HEK293 (cell line): Measurements from ENCODE around the gene FMNL3.
A peak's percentile ranks its signal among the peaks of the same experiment; 100 is the strongest.

Experiments
- CTCF ChIA-PET: fragments of 350-600 bp; formaldehyde crosslinking; extraction: SDS; loops from one replicate; lab custom pipeline; 2021; ENCODE audit warnings: antibody characterized with exemption; lab: Yijun Ruan, JAX
- POLR2A ChIA-PET: fragments of 300-600 bp; formaldehyde crosslinking; extraction: SDS; loops from one replicate; lab custom pipeline; 2020; ENCODE audit warnings: antibody characterized with exemption, inconsistent platforms; lab: Yijun Ruan, JAX
- H3K27ac ChIP-seq: fragments of 200-500 bp; sonication (Bioruptor generic); 2 replicates; pipeline ENCODE4 v1.5.1; 2014; ENCODE audit warnings: low read depth, low read length, control low read depth, inconsistent platforms; ENCODE audit errors: extremely low read depth
- H3K36me3 ChIP-seq, 2 experiments: fragments of 200-500 bp in 1 of 2; sonication (Bioruptor generic) in 1 of 2; 1 replicate in 1 of 2; 2 replicates in 1 of 2; pipeline ENCODE4 v1.5.1; 2014 to 2017; ENCODE audit warnings: inconsistent platforms in 2 of 2, low read length in 2 of 2; ENCODE audit not compliant: control insufficient read depth in 2 of 2, insufficient read depth in 1 of 2
- H3K4me1 ChIP-seq: fragments of 200-500 bp; sonication (Bioruptor generic); 2 replicates; pipeline ENCODE4 v1.5.1; 2014; ENCODE audit warnings: mild to moderate bottlenecking, low read length, inconsistent platforms; ENCODE audit not compliant: control insufficient read depth, insufficient read depth
- H3K4me3 ChIP-seq: 2 replicates; pipeline ENCODE4 v1.5.1; 2011; ENCODE audit warnings: low read depth, mild to moderate bottlenecking, control low read depth, low read length, moderate library complexity
- H3K9me3 ChIP-seq: fragments of 200-500 bp; sonication (Bioruptor generic); 2 replicates; pipeline ENCODE4 v1.5.1; 2014; ENCODE audit warnings: low read depth, low read length, inconsistent platforms; ENCODE audit not compliant: control insufficient read depth, insufficient read depth
- KLF10 ChIP-seq: fragments of 450-650 bp; IDR thresholded peaks from 2 replicates; pipeline ENCODE4 v1.5.1; 2018; ENCODE audit warnings: missing biosample characterization, mild to moderate bottlenecking, missing genetic modification characterization
- OSR2 ChIP-seq: fragments of 450-650 bp; formaldehyde crosslinking; IDR thresholded peaks from 2 replicates; pipeline ENCODE4 v1.5.1; 2016; ENCODE audit warnings: missing biosample characterization, missing genetic modification characterization
- PATZ1 ChIP-seq: fragments of 450-650 bp; formaldehyde crosslinking; IDR thresholded peaks from 2 replicates; pipeline ENCODE4 v1.5.1; 2016; ENCODE audit warnings: missing biosample characterization, missing genetic modification characterization
- PRDM6 ChIP-seq: fragments of 450-650 bp; formaldehyde crosslinking; IDR thresholded peaks from 2 replicates; pipeline ENCODE4 v1.5.1; 2017; ENCODE audit warnings: missing biosample characterization, missing genetic modification characterization
- REPIN1 ChIP-seq: fragments of 450-650 bp; formaldehyde crosslinking; IDR thresholded peaks from 2 replicates; pipeline ENCODE4 v1.5.1; 2017; ENCODE audit warnings: missing biosample characterization, missing genetic modification characterization, low read depth
- REST ChIP-seq: fragments of 450-650 bp; formaldehyde crosslinking; IDR thresholded peaks from 2 replicates; pipeline ENCODE4 v1.5.1; 2016; ENCODE audit warnings: missing biosample characterization, missing genetic modification characterization
- SP7 ChIP-seq: fragments of 450-650 bp; formaldehyde crosslinking; IDR thresholded peaks from 2 replicates; pipeline ENCODE4 v1.5.1; 2016; ENCODE audit warnings: missing biosample characterization, missing genetic modification characterization
- YY2 ChIP-seq: fragments of 450-650 bp; formaldehyde crosslinking; IDR thresholded peaks from 2 replicates; pipeline ENCODE4 v1.5.1; 2016; ENCODE audit warnings: missing biosample characterization, missing genetic modification characterization
- ZBTB8A ChIP-seq: fragments of 450-650 bp; formaldehyde crosslinking; IDR thresholded peaks from 2 replicates; pipeline ENCODE4 v1.5.1; 2016; ENCODE audit warnings: missing biosample characterization, missing genetic modification characterization
- ZNF148 ChIP-seq: fragments of 450-650 bp; formaldehyde crosslinking; IDR thresholded peaks from 2 replicates; pipeline ENCODE4 v1.5.0; 2017; ENCODE audit warnings: missing biosample characterization, missing genetic modification characterization, borderline replicate concordance
- ZNF239 ChIP-seq: fragments of 450-650 bp; formaldehyde crosslinking; IDR thresholded peaks from 2 replicates; pipeline ENCODE4 v1.5.1; 2016; ENCODE audit warnings: missing biosample characterization, missing genetic modification characterization
- ZNF292 ChIP-seq: fragments of 450-650 bp; formaldehyde crosslinking; IDR thresholded peaks from 2 replicates; pipeline ENCODE4 v1.5.1; 2016; ENCODE audit warnings: low read depth, missing biosample characterization, missing genetic modification characterization, borderline replicate concordance
- ZNF37A ChIP-seq: fragments of 450-650 bp; IDR thresholded peaks from 2 replicates; pipeline ENCODE4 v1.5.1; 2018; ENCODE audit warnings: missing biosample characterization, missing genetic modification characterization
- ZNF433 ChIP-seq: fragments of 450-650 bp; formaldehyde crosslinking; IDR thresholded peaks from 2 replicates; pipeline ENCODE4 v1.5.1; 2016; ENCODE audit warnings: missing biosample characterization, missing genetic modification characterization, low read depth
- ZNF513 ChIP-seq: fragments of 450-650 bp; IDR thresholded peaks from 2 replicates; pipeline ENCODE4 v1.5.1; 2018; ENCODE audit warnings: missing biosample characterization, missing genetic modification characterization
- ZNF610 ChIP-seq: fragments of 450-650 bp; formaldehyde crosslinking; IDR thresholded peaks from 2 replicates; pipeline ENCODE4 v1.5.1; 2016; ENCODE audit warnings: missing biosample characterization, missing genetic modification characterization, borderline replicate concordance
- ZNF654 ChIP-seq: fragments of 450-650 bp; formaldehyde crosslinking; IDR thresholded peaks from 2 replicates; pipeline ENCODE4 v1.5.1; 2016; ENCODE audit warnings: low read depth, missing biosample characterization, missing genetic modification characterization
- ZNF658 ChIP-seq: fragments of 450-650 bp; formaldehyde crosslinking; IDR thresholded peaks from 2 replicates; pipeline ENCODE4; 2016; ENCODE audit warnings: missing biosample characterization, missing genetic modification characterization
- ZNF707 ChIP-seq: fragments of 450-650 bp; formaldehyde crosslinking; IDR thresholded peaks from 2 replicates; pipeline ENCODE4 v1.5.1; 2016; ENCODE audit warnings: missing biosample characterization, missing genetic modification characterization
- ZSCAN30 ChIP-seq: fragments of 450-650 bp; IDR thresholded peaks from 2 replicates; pipeline ENCODE4 v1.5.1; 2018; ENCODE audit warnings: missing biosample characterization, mild to moderate bottlenecking, missing genetic modification characterization, moderate library complexity

The FMNL3 gene

GRCh38 chr12:49750027-49750995, 43.1 kb upstream of the FMNL3 start (continued):
- no peak for TF ChIP-seq ZNF148 (tag by site-specific recombination)
- TF ChIP-seq SP7 (tag by site-specific recombination): peak; percentile 69
- TF ChIP-seq ZNF37A: no peak
- TF ChIP-seq ZNF658: no peak
- TF ChIP-seq ZNF654 (tag by site-specific recombination): no peak
- no peak for TF ChIP-seq KLF10 (tag by site-specific recombination)
- no peak for TF ChIP-seq ZNF513 (tag by site-specific recombination)
- no peak for TF ChIP-seq ZBTB8A (tag by site-specific recombination)
- TF ChIP-seq ZNF239: no peak
- no peak for TF ChIP-seq REPIN1 (tag by site-specific recombination)
- no peak for TF ChIP-seq ZNF707 (tag by site-specific recombination)
- 0 out of 2 replicates have a peak, but pooled peaks have one; percentile 28 for TF ChIP-seq ZNF610 (tag by site-specific recombination)

- Histone ChIP-seq H3K36me3 (peaks cover 28 to 33% of the 10 kb centered on the region in 2 experiments), H3K4me1 (peaks cover 35% of the 10 kb centered on the region), H3K4me3 (no peak overlapping the region), H3K9me3 (no peaks in the 10 kb centered on the region), H3K27ac (no peak overlapping the region)
- TF ChIP-seq ZSCAN30 (no peak), YY2 (tag by site-specific recombination) (no peak), REST (tag by site-specific recombination) (no peak), ZNF433 (no peak), ZNF292 (tag by site-specific recombination) (no peak), PATZ1 (tag by site-specific recombination) (no peak), PRDM6 (tag by site-specific recombination) (peak; percentile 50; the same call in 1 of the 2 replicates), OSR2 (tag by site-specific recombination) (no peak)
- ChIA-PET CTCF (interaction anchor here (0.7 to 2.7 kb wide), 5 partner anchors 14 to 103 kb away, joined by 3 to 17 read pairs (median 3); no protein-coding TSS in a partner anchor), POLR2A (interaction anchor here (0.6 to 2.0 kb wide), 2 partner anchors 9 to 34 kb away, joined by 3 to 6 read pairs; no protein-coding TSS in a partner anchor)
Observed at GRCh38 chr12:49748800-49749199, 41.6 kb upstream of the FMNL3 start.
